Spleen (tissue), 11 donors: ENCODE results near the gene PHYH. TPM values are rescaled to one million over a fixed set of nuclear protein-coding genes. Genes with fewer than 3 reads are reported as not detected.
"Not testable (repeated sequence)": the region's sequence is repeated elsewhere in the genome, so short reads cannot be mapped to it uniquely, and the experiment has no call there.

ENCODE experiments used
- DNase-seq: peaks from one replicate; pipeline ENCODE4 v3.0.0-alpha.2; 2020
- H3K27ac ChIP-seq, 8 donors: fragments of 200-600 bp; sonication (generic) in 7 of 8; 1 replicate in 4 of 8; 2 replicates in 4 of 8; pipeline versions ENCODE4 v1.5.0 to v1.8.0; 2016 to 2021; ENCODE audit warnings: inconsistent platforms in 4 of 8, mild to moderate bottlenecking in 4 of 8, moderate library complexity in 1 of 8
- H3K27me3 ChIP-seq, 7 donors: fragments of 200-600 bp; sonication (generic) in 6 of 7; replicated peaks in 1 of 7; 1 replicate in 4 of 7; 2 replicates in 3 of 7; pipeline versions ENCODE4 v1.5.0 to v1.8.0; 2016 to 2021; ENCODE audit warnings: inconsistent platforms in 3 of 7, mild to moderate bottlenecking in 1 of 7
- H3K36me3 ChIP-seq, 6 donors: fragments of 200-600 bp; sonication (generic) in 5 of 6; 1 replicate in 4 of 6; 2 replicates in 2 of 6; pipeline versions ENCODE4 v1.5.0 to v1.8.0; 2016 to 2021; ENCODE audit warnings: inconsistent platforms in 2 of 6
- H3K4me1 ChIP-seq, 6 donors: fragments of 200-600 bp; sonication (generic) in 5 of 6; 1 replicate in 3 of 6; 2 replicates in 3 of 6; pipeline versions ENCODE4 v1.5.0 to v1.8.0; 2016 to 2021; ENCODE audit warnings: inconsistent platforms in 3 of 6
- H3K4me3 ChIP-seq, 8 donors: fragments of 200-600 bp; sonication (generic) in 7 of 8; 1 replicate in 4 of 8; 2 replicates in 4 of 8; pipeline versions ENCODE4 v1.5.0 to v1.8.0; 2016 to 2021; ENCODE audit warnings: inconsistent platforms in 4 of 8, mild to moderate bottlenecking in 4 of 8, moderate library complexity in 2 of 8
- H3K9me3 ChIP-seq, 8 donors: fragments of 200-600 bp; sonication (generic) in 7 of 8; 1 replicate in 4 of 8; 2 replicates in 4 of 8; pipeline versions ENCODE4 v1.5.0 to v1.8.0; 2016 to 2021; ENCODE audit warnings: inconsistent platforms in 4 of 8
- CTCF ChIP-seq, 11 experiments: fragments of 200-600 bp in 7 of 11; fragments of 450-650 bp in 4 of 11; sonication (generic) in 4 of 11; IDR thresholded peaks in 8 of 11; conservative IDR thresholded peaks in 3 of 11; 1 replicate in 7 of 11; 2 replicates in 4 of 11; pipeline versions ENCODE4 v1.4.0 to v1.8.0; 2016 to 2021; ENCODE audit warnings: antibody characterized with exemption in 11 of 11, inconsistent platforms in 4 of 11, mild to moderate bottlenecking in 1 of 11
- POLR2A ChIP-seq, 3 donors: fragments of 450-650 bp; IDR thresholded peaks; one replicate each; pipeline ENCODE4 v1.5.1; 2017; ENCODE audit warnings: antibody characterized with exemption in 3 of 3, mild to moderate bottlenecking in 1 of 3
- POLR2AphosphoS5 ChIP-seq, 3 donors: sonication (generic); formaldehyde crosslinking; IDR thresholded peaks; one replicate each; pipeline ENCODE4 v1.5.1; 2017; ENCODE audit warnings: antibody characterized with exemption in 3 of 3
- WGBS, 5 donors: extraction: QIAGEN DNeasy Blood & Tissue Kit in 3 of 5; methylation state at CpG; one replicate each; pipeline versions ENCODE4 v1.1.5 to v1.1.7; 2013 to 2018; 5-methylcytosine and 5-hydroxymethylcytosine counted together
- intact Hi-C: fragments of 100-400 bp; cut with DNase I; formaldehyde crosslinking; loops from one replicate; pipeline ENCODE4 v1.15.0; 2023; ENCODE audit warnings: low total_unique reads
- polyA plus RNA-seq, 3 donors: library from polyadenylated mRNA; stranded (reverse); fragments of 200-250 nt; gene quantifications; one replicate each; pipeline ENCODE4 v1.2.1, GENCODE V29; 2013
- total RNA-seq, 7 donors: library from RNA; depleted of rRNA in 3 of 7; stranded (reverse); fragments of >200 nt in 3 of 7; fragmentation: NEBNext Ultra II Directional in 4 of 7; extraction: Animal tissue kit (Norgen Biotek cat#: 25700) in 4 of 7; gene quantifications; one replicate each; pipeline versions ENCODE4 v1.1.0 to v1.2.1, GENCODE V29; 2016 to 2021
- donor health status: healthy with polysubstance abuse.
- donor health status: DM: no; HTN: no; CAD: no; lungs with moderate emphysema.
- donor health status: DM: no; HTN: no; CAD: no.
- donor health status: Bipolar disorder and iron deficiency.
- donor health status: healthy.
- donor health status: DM: no; HTN: no; CAD: no.
- donor health status: DM: yes; HTN: yes; CAD: no.

The PHYH gene
- total and polyA plus RNA-seq, 10 donors: 9.8 to 30.5 (median 13.6) TPM

DNA sequence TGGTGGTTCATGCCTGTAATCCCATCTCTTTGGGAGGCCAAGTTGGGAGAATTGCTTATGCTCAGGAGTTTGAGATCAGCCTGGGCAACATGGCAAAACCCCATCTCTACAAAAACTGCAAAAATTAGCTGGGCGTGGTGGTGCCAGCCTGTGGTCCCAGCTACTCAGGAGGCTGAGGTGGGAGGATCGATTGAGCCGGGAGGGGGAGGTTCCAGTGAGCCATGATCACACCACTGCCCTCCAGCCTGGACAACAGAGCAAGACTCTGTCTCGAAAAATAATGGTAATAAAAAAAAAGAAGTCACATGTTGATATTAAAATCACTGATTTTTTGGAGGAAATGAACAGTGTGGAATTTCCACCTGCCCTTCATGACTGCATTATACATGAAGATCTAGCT is 15.8 kb downstream of the PHYH start:
- 84 to 92% (median 91%) methylated on average over 4 of the region's 4 CpGs for WGBS, 5 donors
- H3K27ac ChIP-seq: no peak overlapping the region
- no peak for DNase-seq
- no peak overlapping the region for H3K4me3 ChIP-seq
- no peaks in the 10 kb centered on the region for H3K4me1 ChIP-seq
- TF ChIP-seq POLR2AphosphoS5 (IDR thresholded peaks at IDR 0.05): no peak
- TF ChIP-seq CTCF (IDR thresholded peaks at IDR 0.05 in 8 of 11, conservative IDR thresholded peaks at IDR 0.05 in 3 of 11): no peak
- H3K9me3 ChIP-seq: no peaks in the 10 kb centered on the region
- no peaks in the 10 kb centered on the region for H3K27me3 ChIP-seq
- H3K36me3 ChIP-seq: peaks cover 0 to 82% (median 17%) of the 10 kb centered on the region in 6 donors
- intact Hi-C loops: no loop called here

- H3K4me1 ChIP-seq, H3K27ac ChIP-seq, intact Hi-C loops, H3K4me3 ChIP-seq, H3K9me3 ChIP-seq, H3K27me3 ChIP-seq, DNase-seq: not testable (repeated sequence)
- peaks cover 0 to 84% (median 17%) of the 10 kb centered on the region in 6 donors for H3K36me3 ChIP-seq
- 90 to 95% (median 92%) methylated on average over 6 of the region's 6 CpGs for WGBS, 5 donors
Observed at GRCh38 chr10:13282348-13282747, 17.5 kb downstream of the PHYH start.

- peaks cover 0 to 43% (median 16%) of the 10 kb centered on the region in 6 donors for H3K36me3 ChIP-seq
- H3K27ac ChIP-seq: no peak overlapping the region
- no peaks in the 10 kb centered on the region for H3K9me3 ChIP-seq
- H3K4me1 ChIP-seq: no peaks in the 10 kb centered on the region
- no peak for DNase-seq
- H3K27me3 ChIP-seq: no peaks in the 10 kb centered on the region
- TF ChIP-seq CTCF (IDR thresholded peaks at IDR 0.05 in 8 of 11, conservative IDR thresholded peaks at IDR 0.05 in 3 of 11) (no peak), POLR2A (IDR thresholded peaks at IDR 0.05) (no peak), POLR2AphosphoS5 (IDR thresholded peaks at IDR 0.05) (no peak)
- WGBS, 5 donors: 73 to 89% (median 84%) methylated on average over 4 of the region's 4 CpGs
- intact Hi-C loops: no loop called here
- H3K4me3 ChIP-seq: no peak overlapping the region
Observed at GRCh38 chr10:13276749-13277365, 23.0 kb downstream of the PHYH start.

DNA sequence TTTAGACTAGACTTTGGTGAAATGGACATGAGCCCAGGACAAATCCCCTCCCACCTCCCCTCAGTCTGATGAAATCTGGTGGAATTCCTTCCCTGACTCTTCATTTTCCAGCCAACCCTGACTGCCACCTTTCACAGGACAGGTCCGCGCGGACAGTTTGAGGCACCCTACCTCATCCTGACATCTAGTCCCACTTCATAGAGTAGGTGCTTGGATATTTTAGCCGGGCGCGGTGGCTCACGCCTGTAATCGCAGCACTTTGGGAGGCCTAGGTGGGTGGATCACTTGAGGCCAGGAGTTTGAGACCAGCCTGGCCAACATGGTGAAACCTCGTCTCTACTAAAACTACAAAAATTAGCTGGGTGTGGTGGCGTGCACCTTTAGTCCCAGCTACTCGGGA is 23.7 kb downstream of the PHYH start:
- 96 to 99% (median 98%) methylated on average over 11 of the region's 11 CpGs for whole genome bisulfite sequencing, 5 donors
- H3K9me3 ChIP-seq, H3K4me3 ChIP-seq, intact Hi-C loops, H3K27me3 ChIP-seq, H3K27ac ChIP-seq, DNase-seq, H3K4me1 ChIP-seq: not testable (repeated sequence)
- peaks cover 0 to 36% (median 15%) of the 10 kb centered on the region in 6 donors for H3K36me3 ChIP-seq

DNA sequence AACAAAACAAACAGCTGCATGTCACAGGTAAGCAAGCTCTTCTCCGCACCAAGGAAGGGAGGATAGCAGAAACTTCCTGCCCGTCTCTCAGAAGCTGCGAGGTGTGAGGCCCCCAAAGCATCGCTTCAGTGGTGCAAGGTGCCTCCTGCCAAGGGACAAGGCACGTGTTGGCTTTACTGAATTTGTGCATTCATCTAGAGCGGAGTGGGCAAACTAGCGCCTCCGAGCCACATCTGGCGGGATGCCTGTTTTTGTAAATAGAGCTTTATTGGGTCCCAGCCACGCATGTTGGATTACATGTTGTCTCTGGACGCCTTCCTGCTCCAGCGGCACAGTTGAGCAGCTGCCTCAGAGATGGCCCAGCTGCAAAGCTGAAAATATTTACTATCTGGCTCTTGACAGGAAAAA is 27.7 kb downstream of the PHYH start:
- peaks cover 0 to 5% (median 0%) of the 10 kb centered on the region in 6 donors for H3K4me1 ChIP-seq
- H3K27me3 ChIP-seq: no peaks in the 10 kb centered on the region
- H3K4me3 ChIP-seq: peak overlapping the region in 1 of 8 donors; percentile 1
- 76 to 86% (median 80%) methylated on average over 12 of the region's 12 CpGs for WGBS, 5 donors
- peak in 1 of 3 donors; percentile 7 for TF ChIP-seq POLR2AphosphoS5 (IDR thresholded peaks at IDR 0.05)
- no peak for TF ChIP-seq POLR2A (IDR thresholded peaks at IDR 0.05)
- peak overlapping the region in 1 of 8 donors; percentile 52 for H3K27ac ChIP-seq
- no peak for DNase-seq
- intact Hi-C loops: no loop called here
- no peaks in the 10 kb centered on the region for H3K36me3 ChIP-seq
- H3K9me3 ChIP-seq: no peaks in the 10 kb centered on the region
